ENCODE measurements around the gene ZMYND11. TPM values are rescaled to one million over a fixed set of nuclear protein-coding genes. Genes with fewer than 3 reads are reported as not detected.

The ZMYND11 gene
- total RNA-seq (2022) = 101 TPM in 2 replicates
- percentile 92 among the genes with signal in this experiment for Bru-seq, nascent RNA
- percentile 92 among the genes with signal in this experiment for BruChase-seq, experiment 1, labeled RNA remaining after a 2-hour chase
- BruChase-seq, experiment 2, labeled RNA remaining after a 6-hour chase = percentile 90 among the genes with signal in this experiment
- long read RNA-seq, full-length matches to known transcripts = 34 of 136 reads
- long read RNA-seq, partial matches to known transcripts = 19 of 136 reads
- long read RNA-seq, other reads (novel, unspliced or antisense) = 83 of 136 reads

DNA sequence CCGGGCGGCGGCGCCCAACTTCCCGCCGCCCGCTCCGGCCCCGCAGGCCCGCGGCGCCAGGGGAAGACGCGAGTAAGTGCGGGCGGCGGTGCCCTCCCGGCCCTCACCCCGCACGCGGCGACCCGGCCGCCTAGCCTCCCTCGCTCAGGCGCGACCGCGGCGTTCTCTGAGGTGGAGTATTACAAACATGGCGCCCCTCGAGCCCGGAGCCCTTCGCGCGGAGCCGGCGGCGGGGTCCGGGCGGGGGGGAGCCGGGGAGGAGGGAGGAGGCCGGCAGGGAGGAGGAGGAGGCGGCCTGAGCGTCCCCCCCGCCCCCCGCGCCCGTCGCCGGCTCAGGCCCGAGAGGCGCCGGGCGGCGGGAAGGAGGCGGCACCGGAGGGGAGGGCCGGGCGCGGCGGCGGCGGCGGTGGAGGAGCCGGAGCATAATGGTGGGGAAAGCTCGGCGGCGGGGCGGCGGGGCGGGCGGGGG lies at the start of gene ZMYND11:
Gene ZMYND11, plus strand, starts transcription at position 324 of the 469 bp plus-strand sequence. CDS start 44,558 bp downstream, outside the sequence.
- H3K4me1 Mint-ChIP-seq (ENCODE audit: low read depth, unreplicated experiment) = peaks cover 47% of the 10 kb centered on the region
- no TSS peak for BruUV-seq (replicated peaks)
- no peaks in the 10 kb centered on the region for H3K27me3 ChIP-seq (replicated peaks; ENCODE audit: control insufficient read depth, insufficient read depth, low read length)
- H3K4me3 Mint-ChIP-seq (ENCODE audit: unreplicated experiment) = peak within 1 kb of the TSS; percentile 96
- CTCF ChIA-PET = interaction anchor here (1.6 kb wide), 1 partner anchor 22 kb away, joined by 6 read pairs; no protein-coding TSS in a partner anchor
- H3K36me3 ChIP-seq (ENCODE audit: control insufficient read depth, insufficient read depth, low read length) = no peaks in the 10 kb centered on the region
- H3K4me1 ChIP-seq = peaks cover 33% of the 10 kb centered on the region
- TF ChIP-seq, protein P1, sequence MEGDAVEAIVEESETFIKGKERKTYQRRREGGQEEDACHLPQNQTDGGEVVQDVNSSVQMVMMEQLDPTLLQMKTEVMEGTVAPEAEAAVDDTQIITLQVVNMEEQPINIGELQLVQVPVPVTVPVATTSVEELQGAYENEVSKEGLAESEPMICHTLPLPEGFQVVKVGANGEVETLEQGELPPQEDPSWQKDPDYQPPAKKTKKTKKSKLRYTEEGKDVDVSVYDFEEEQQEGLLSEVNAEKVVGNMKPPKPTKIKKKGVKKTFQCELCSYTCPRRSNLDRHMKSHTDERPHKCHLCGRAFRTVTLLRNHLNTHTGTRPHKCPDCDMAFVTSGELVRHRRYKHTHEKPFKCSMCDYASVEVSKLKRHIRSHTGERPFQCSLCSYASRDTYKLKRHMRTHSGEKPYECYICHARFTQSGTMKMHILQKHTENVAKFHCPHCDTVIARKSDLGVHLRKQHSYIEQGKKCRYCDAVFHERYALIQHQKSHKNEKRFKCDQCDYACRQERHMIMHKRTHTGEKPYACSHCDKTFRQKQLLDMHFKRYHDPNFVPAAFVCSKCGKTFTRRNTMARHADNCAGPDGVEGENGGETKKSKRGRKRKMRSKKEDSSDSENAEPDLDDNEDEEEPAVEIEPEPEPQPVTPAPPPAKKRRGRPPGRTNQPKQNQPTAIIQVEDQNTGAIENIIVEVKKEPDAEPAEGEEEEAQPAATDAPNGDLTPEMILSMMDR (IDR thresholded peaks at IDR 0.05; ENCODE audit: insufficient read depth in 1 of 2, low read depth in 1 of 2, low read length in 1 of 2, severe bottlenecking in 1 of 2, unreplicated experiment in 1 of 2) = no peak
- intact Hi-C loops (cut with micrococcal nuclease; ENCODE audit: unreplicated experiment) = no loop called here
- H3K27ac Mint-ChIP-seq (ENCODE audit: unreplicated experiment) = peak within 1 kb of the TSS; percentile 87
- no peaks in the 10 kb centered on the region for H3K9me3 Mint-ChIP-seq (ENCODE audit: unreplicated experiment)
- peak; percentile 72 to 80 for DNase-seq
- peak within 1 kb of the TSS; percentile 58 for H3K4me3 ChIP-seq (ENCODE audit: low read depth, low read length)
- POLR2A ChIA-PET = interaction anchor here (0.6 kb wide), 1 partner anchor 9 kb away, joined by 6 read pairs; no protein-coding TSS in a partner anchor
- H3K9me3 ChIP-seq = no peaks in the 10 kb centered on the region
- no peaks in the 10 kb centered on the region for H3K27me3 Mint-ChIP-seq (ENCODE audit: insufficient read depth, unreplicated experiment)
- peaks cover 29% of the 10 kb centered on the region for H3K36me3 Mint-ChIP-seq (ENCODE audit: insufficient read depth, unreplicated experiment)

DNA sequence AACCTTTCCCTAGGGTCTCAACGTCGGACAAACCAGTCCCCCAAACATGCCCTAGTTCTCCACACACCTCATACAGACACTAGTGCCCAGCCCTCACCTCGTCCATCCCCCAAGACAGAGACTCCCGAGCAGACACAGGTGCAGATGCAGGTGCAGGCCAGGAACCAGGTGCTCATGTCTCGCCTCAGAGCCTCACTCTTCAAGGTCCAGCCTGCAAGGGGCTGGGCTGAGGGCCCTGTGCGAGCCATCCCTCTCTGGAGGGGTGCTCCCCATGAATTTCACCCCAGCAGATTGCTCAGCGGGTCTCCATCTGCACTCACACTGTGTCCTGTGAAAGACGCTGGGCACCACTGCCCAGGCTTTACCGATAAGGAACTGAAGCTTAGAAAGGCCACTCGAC lies 49.2 kb upstream of the ZMYND11 start:
- H3K4me1 ChIP-seq = no peaks in the 10 kb centered on the region
- no peak for DNase-seq
- H3K36me3 Mint-ChIP-seq (ENCODE audit: insufficient read depth, unreplicated experiment) = peaks cover 6% of the 10 kb centered on the region
- ChIA-PET POLR2A (no interaction called here), CTCF (no interaction called here)
- no peaks in the 10 kb centered on the region for H3K9me3 Mint-ChIP-seq (ENCODE audit: unreplicated experiment)
- H3K4me3 ChIP-seq (ENCODE audit: low read depth, low read length) = no peak overlapping the region
- H3K4me3 Mint-ChIP-seq (ENCODE audit: unreplicated experiment) = no peak overlapping the region
- peaks cover 6% of the 10 kb centered on the region for H3K4me1 Mint-ChIP-seq (ENCODE audit: low read depth, unreplicated experiment)
- TF ChIP-seq, protein P1 (IDR thresholded peaks at IDR 0.05; ENCODE audit: insufficient read depth in 1 of 2, low read depth in 1 of 2, low read length in 1 of 2, severe bottlenecking in 1 of 2, unreplicated experiment in 1 of 2) = no peak
- peaks cover 4% of the 10 kb centered on the region for H3K27me3 Mint-ChIP-seq (ENCODE audit: insufficient read depth, unreplicated experiment)
- no peaks in the 10 kb centered on the region for H3K36me3 ChIP-seq (ENCODE audit: control insufficient read depth, insufficient read depth, low read length)
- H3K27ac Mint-ChIP-seq (ENCODE audit: unreplicated experiment) = no peak overlapping the region
- intact Hi-C loops (cut with micrococcal nuclease; ENCODE audit: unreplicated experiment) = no loop called here
- H3K27me3 ChIP-seq (replicated peaks; ENCODE audit: control insufficient read depth, insufficient read depth, low read length) = no peaks in the 10 kb centered on the region
- BruUV-seq (replicated peaks) = no TSS peak
- no peaks in the 10 kb centered on the region for H3K9me3 ChIP-seq

DNA sequence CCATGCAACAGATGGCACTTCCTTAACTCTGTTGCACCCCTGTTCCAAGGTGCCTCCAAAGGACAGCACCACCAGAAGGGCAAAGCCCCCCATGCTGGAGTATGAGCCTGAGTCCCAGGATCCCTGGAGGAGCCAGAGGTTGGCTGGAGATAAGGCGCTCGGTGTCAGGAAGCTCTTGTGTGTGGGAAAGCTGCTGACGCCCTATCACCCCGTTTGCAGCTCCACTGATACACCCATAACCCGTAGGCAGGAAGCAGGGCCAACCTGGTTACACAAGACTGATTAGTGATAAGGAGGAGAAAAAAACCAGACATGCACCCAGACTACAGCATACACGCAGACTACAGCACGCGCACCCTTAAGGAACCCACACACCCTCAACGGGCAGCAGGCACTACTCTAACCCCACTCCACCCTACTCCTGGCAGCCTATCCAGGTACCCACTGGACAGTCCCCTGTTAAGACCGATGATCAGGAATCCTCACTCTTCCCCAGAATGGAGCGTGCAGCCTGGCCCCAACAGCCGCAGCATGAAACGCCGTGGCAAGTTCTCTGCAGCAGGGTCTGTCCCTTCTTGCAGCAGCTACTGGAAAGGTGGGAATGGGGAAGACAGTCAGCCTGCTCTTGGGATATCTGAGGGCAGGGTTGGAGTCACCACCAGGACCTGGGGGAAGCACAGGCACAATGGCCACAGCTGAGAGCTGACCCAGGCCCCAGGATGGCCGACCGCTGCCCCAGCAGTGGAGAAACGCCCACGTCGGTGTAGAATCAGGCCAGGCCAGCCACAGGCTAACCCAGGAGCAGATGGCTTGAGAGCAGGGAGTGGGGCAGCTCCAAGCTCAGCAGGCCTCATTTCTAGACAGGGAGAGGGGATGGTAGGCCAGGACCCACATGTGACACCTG lies 47.8 kb upstream of the ZMYND11 start:
- H3K4me3 ChIP-seq (ENCODE audit: low read depth, low read length) = no peak overlapping the region
- no peak overlapping the region for H3K4me3 Mint-ChIP-seq (ENCODE audit: unreplicated experiment)
- H3K4me1 ChIP-seq = peaks cover 4% of the 10 kb centered on the region
- 0 out of 2 replicates have a peak, but pooled peaks cover 3% of the 10 kb centered on the region for H3K9me3 ChIP-seq
- DNase-seq = no peak
- intact Hi-C loops (cut with micrococcal nuclease; ENCODE audit: unreplicated experiment) = no loop called here
- H3K27me3 Mint-ChIP-seq (ENCODE audit: insufficient read depth, unreplicated experiment) = no peaks in the 10 kb centered on the region
- BruUV-seq (replicated peaks) = no TSS peak
- CTCF ChIA-PET = interaction anchor here (0.7 kb wide), 1 partner anchor 727 kb away, joined by 4 read pairs; no protein-coding TSS in a partner anchor
- H3K27me3 ChIP-seq (replicated peaks; ENCODE audit: control insufficient read depth, insufficient read depth, low read length) = no peaks in the 10 kb centered on the region
- no peaks in the 10 kb centered on the region for H3K36me3 ChIP-seq (ENCODE audit: control insufficient read depth, insufficient read depth, low read length)
- peaks cover 6% of the 10 kb centered on the region for H3K4me1 Mint-ChIP-seq (ENCODE audit: low read depth, unreplicated experiment)
- no peak overlapping the region for H3K27ac Mint-ChIP-seq (ENCODE audit: unreplicated experiment)
- H3K9me3 Mint-ChIP-seq (ENCODE audit: unreplicated experiment) = no peaks in the 10 kb centered on the region
- H3K36me3 Mint-ChIP-seq (ENCODE audit: insufficient read depth, unreplicated experiment) = peaks cover 6% of the 10 kb centered on the region
- POLR2A ChIA-PET = no interaction called here
- TF ChIP-seq, protein P1 (IDR thresholded peaks at IDR 0.05; ENCODE audit: insufficient read depth in 1 of 2, low read depth in 1 of 2, low read length in 1 of 2, severe bottlenecking in 1 of 2, unreplicated experiment in 1 of 2) = no peak
